Cardiac muscle cell (in vitro differentiated cells and primary cell): ENCODE measurements around the gene CHRNE. TPM values are rescaled to one million over a fixed set of nuclear protein-coding genes. Genes with fewer than 3 reads are reported as not detected.

Experiments used
- DNase-seq, 2 donors: peaks; one replicate each; pipeline versions ENCODE4 v3.0.0 to v3.0.0-alpha.2; 2010 to 2017; ENCODE audit warnings: low read depth in 1 of 2, low spot score in 1 of 2
- H3K27ac ChIP-seq: fragments of 200-600 bp; sonication (generic); 2 replicates; pipeline ENCODE4 v1.5.1; 2016
- H3K27me3 ChIP-seq: fragments of 200-600 bp; sonication (generic); 2 replicates; pipeline ENCODE4 v1.6.0; 2016; ENCODE audit warnings: control low read depth
- H3K36me3 ChIP-seq: fragments of 200-600 bp; sonication (generic); 2 replicates; pipeline ENCODE4 v1.5.1; 2016; ENCODE audit warnings: control low read depth
- H3K4me1 ChIP-seq: fragments of 200-600 bp; sonication (generic); 2 replicates; pipeline ENCODE4 v1.8.1; 2017; ENCODE audit warnings: low read depth, mild to moderate bottlenecking, mixed run types
- H3K4me3 ChIP-seq: fragments of 200-600 bp; sonication (generic); 2 replicates; pipeline ENCODE4 v1.5.1; 2016; ENCODE audit warnings: mild to moderate bottlenecking
- H3K9me3 ChIP-seq: fragments of 200-600 bp; sonication (generic); 2 replicates; pipeline ENCODE4 v1.5.1; 2017; ENCODE audit warnings: low read depth, mild to moderate bottlenecking, control low read depth
- polyA plus RNA-seq: library from polyadenylated mRNA; unstranded; fragments of >200 nt; fragmentation: Nextera tagmentation; extraction: Ambion mirVana; gene quantifications from 2 replicates; pipeline ENCODE4 v1.2.1, GENCODE V29; 2016
- total RNA-seq: library from RNA; depleted of rRNA; stranded (reverse); fragments of >200 nt; gene quantifications from 2 replicates; pipeline ENCODE4 v1.2.3, GENCODE V29; 2016
- TF ChIP-seq, protein P1 (sequence below): IDR thresholded peaks from 2 replicates; pipeline ENCODE4 v1.5.1; 2012; ENCODE audit warnings: low read depth, mild to moderate bottlenecking, low read length

CHRNE gene
- total and polyA plus RNA-seq, 2 experiments from 2014 or later, result 1.1 to 1.5 TPM

DNA sequence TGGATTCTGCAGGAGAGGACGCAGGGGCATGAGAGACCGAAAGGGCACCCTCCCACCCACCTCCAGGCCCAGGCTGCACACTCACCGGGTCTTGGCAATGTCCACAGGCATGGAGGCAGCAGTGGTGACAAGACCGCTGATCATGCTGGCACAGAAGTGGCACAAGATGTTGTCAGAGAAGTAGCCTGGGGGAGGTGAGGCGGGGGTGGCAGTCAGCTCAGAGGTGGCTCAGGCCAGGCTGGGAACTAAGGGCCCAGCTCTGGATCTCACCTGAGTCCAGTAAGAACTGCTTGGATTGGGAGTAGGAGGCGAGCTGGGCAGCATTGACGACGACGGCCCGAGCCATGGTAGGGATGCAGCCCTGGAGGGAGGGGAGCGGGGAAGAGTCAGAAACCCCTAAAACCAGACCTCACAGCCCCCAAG, 35.2 kb upstream of the CHRNE start:
- TF ChIP-seq, protein P1, sequence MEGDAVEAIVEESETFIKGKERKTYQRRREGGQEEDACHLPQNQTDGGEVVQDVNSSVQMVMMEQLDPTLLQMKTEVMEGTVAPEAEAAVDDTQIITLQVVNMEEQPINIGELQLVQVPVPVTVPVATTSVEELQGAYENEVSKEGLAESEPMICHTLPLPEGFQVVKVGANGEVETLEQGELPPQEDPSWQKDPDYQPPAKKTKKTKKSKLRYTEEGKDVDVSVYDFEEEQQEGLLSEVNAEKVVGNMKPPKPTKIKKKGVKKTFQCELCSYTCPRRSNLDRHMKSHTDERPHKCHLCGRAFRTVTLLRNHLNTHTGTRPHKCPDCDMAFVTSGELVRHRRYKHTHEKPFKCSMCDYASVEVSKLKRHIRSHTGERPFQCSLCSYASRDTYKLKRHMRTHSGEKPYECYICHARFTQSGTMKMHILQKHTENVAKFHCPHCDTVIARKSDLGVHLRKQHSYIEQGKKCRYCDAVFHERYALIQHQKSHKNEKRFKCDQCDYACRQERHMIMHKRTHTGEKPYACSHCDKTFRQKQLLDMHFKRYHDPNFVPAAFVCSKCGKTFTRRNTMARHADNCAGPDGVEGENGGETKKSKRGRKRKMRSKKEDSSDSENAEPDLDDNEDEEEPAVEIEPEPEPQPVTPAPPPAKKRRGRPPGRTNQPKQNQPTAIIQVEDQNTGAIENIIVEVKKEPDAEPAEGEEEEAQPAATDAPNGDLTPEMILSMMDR, result no peak
- Histone ChIP-seq H3K9me3 (no peaks in the 10 kb centered on the region), H3K27ac (peak overlapping the region; percentile 88), H3K4me3 (peak overlapping the region; percentile 83), H3K36me3 (peaks cover 15% of the 10 kb centered on the region), H3K4me1 (peaks cover 16% of the 10 kb centered on the region), H3K27me3 (no peaks in the 10 kb centered on the region)
- no peak for DNase-seq

DNA sequence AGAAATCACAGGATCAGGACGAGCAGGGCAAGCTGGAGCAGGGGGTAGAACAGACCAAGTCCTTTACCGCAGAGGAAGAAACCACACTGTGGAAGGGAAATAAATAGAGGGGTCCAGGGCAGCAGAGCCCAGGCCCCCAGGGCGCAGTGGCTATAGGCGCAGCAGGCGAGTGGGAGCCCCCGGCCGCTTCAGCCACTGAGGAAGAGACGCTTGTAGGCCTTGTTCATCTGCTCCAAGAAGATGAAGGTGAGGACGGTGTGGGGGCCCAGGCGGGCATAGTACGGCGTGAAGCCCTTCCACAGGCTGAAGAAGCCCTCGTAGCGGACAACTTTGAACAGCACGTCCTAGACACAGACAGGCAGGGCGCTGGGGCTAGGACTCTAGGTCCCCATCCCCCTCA, 34.7 kb upstream of the CHRNE start:
- DNase-seq, result no peak
- Histone ChIP-seq H3K27me3 (no peaks in the 10 kb centered on the region), H3K36me3 (peaks cover 15% of the 10 kb centered on the region), H3K4me3 (no peak overlapping the region), H3K27ac (no peak overlapping the region), H3K9me3 (no peaks in the 10 kb centered on the region), H3K4me1 (peaks cover 16% of the 10 kb centered on the region)
- TF ChIP-seq, protein P1, result no peak

DNA sequence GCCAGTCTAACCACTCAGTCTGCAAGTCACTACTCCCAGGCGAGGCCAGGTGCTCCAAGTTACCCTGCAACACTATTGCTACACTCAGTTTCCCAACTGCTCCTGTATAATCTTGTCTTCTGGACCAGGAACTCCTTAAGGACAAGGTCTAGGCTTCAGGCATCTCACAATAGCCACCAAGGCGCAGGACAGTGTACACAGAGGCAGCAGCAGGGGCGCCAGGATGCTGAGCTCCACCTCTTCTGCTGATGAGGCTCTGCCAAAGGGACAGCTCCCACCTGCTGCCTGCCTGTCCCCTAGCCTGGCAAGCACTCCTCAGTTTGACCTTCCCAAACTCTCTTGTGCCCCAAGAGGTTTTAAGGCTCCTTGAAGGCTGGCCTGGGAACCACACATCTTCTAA, 33.5 kb upstream of the CHRNE start:
- TF ChIP-seq, protein P1, result no peak
- Histone ChIP-seq H3K27me3 (no peaks in the 10 kb centered on the region), H3K4me3 (no peak overlapping the region), H3K4me1 (peaks cover 14% of the 10 kb centered on the region), H3K9me3 (no peaks in the 10 kb centered on the region), H3K36me3 (peaks cover 11% of the 10 kb centered on the region), H3K27ac (no peak overlapping the region)
- DNase-seq, result no peak

- peaks cover 8% of the 10 kb centered on the region for H3K4me1 ChIP-seq
- no peak overlapping the region for H3K27ac ChIP-seq
- no peak for DNase-seq
- no peaks in the 10 kb centered on the region for H3K27me3 ChIP-seq
- no peaks in the 10 kb centered on the region for H3K9me3 ChIP-seq
- peaks cover 11% of the 10 kb centered on the region for H3K36me3 ChIP-seq
- no peak overlapping the region for H3K4me3 ChIP-seq
- TF ChIP-seq, protein P1, result no peak
Measured at GRCh38 chr17:4935650-4936049, 32.8 kb upstream of the CHRNE start.

DNA sequence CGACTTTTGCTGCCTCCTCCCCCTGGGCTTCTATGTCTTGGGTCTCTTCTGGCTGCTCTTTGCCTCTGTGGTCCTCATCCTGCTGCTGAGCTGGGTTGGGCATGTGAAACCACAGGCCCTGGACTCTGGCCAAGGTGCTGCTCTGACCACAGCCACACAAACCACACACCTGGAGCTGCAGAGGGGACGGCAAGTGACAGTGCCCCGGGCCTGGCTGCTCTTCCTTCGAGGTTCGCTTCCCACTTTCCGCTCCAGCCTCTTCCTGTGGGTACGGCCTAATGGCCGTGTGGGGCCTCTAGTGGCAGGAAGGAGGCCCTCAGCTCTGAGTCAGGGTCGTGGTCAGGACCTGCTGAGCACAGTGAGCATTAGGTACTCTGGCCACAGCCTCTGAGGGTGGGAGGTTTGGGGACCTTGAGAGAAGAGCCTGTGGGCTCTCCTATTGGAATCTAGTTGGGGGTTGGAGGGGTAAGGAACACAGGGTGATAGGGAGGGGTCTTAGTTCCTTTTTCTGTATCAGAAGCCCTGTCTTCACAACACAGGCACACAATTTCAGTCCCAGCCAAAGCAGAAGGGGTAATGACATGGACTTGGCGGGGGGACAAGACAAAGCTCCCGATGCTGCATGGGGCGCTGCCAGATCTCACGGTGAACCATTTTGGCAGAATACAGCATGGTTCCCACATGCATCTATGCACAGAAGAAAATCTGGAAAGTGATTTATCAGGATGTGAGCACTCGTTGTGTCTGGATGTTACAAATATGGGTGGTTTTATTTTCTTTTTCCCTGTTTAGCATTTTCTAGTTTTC, 31.5 kb upstream of the CHRNE start:
- peak overlapping the region; percentile 34 for H3K27ac ChIP-seq
- DNase-seq, result peak in 1 of 2 donors; percentile 59
- H3K36me3 ChIP-seq, result peaks cover 11% of the 10 kb centered on the region
- no peak overlapping the region for H3K4me3 ChIP-seq
- H3K4me1 ChIP-seq, result peaks cover 8% of the 10 kb centered on the region
- H3K27me3 ChIP-seq, result no peaks in the 10 kb centered on the region
- no peaks in the 10 kb centered on the region for H3K9me3 ChIP-seq
- TF ChIP-seq, protein P1, result peak; percentile 58
